Fibroblast of villous mesenchyme (primary cell): ENCODE data around the gene RXRA. TPM values are rescaled to one million over a fixed set of nuclear protein-coding genes. Genes with fewer than 3 reads are reported as not detected.

ENCODE experiments used
- DNase-seq: peaks from one replicate; pipeline ENCODE4 v3.0.0-alpha.2; 2010; ENCODE audit warnings: low read depth
- H3K4me3 ChIP-seq: 2 replicates; pipeline ENCODE4 v1.5.1; 2011; ENCODE audit warnings: low read depth, mild to moderate bottlenecking, low read length
- CTCF ChIP-seq: IDR thresholded peaks from 2 replicates; pipeline ENCODE4 v1.5.1; 2012; ENCODE audit warnings: low read depth, mild to moderate bottlenecking, low read length; ENCODE audit not compliant: insufficient read depth
- total RNA-seq: library from RNA; depleted of rRNA; stranded (reverse); fragments of >200 nt; gene quantifications from 2 replicates; pipeline ENCODE4 v1.2.3, GENCODE V29; 2012

The RXRA gene
- total RNA-seq, 1 donor, result 16.0 TPM

DNA sequence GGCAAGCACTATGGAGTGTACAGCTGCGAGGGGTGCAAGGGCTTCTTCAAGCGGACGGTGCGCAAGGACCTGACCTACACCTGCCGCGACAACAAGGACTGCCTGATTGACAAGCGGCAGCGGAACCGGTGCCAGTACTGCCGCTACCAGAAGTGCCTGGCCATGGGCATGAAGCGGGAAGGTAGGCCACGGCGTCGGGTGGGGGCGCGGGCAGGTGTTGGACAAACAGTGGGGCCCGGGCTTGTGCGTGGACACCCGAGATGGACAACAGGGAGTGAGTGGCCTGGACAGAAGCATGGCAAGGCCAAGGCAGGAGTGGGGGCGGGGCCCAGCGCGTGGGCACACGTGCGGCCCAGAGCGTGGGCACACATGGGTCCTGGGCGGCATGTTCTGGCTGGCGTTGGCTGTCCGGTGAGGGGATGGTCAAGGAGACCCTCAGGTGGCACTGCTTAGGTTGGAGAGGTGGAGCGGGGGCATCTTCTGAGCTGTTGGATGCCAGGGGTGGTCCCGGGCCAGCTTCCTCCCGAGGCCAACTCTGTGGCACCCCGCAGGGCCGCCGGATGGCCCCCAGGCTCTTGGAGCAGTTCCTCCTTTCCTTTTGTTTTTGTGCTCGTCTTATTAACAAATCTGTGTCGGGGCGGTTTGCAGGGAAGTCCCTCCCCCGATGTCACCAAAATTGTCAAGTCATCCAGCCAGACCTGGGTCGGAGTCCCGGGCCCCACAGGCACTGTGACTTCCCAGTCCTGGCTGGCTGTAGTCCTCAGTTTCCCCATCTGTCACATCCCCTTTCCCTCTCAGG, 82.9 kb downstream of the RXRA start:
- H3K4me3 ChIP-seq, result no peak overlapping the region
- TF ChIP-seq CTCF, result no peak
- DNase-seq, result no peak

GRCh38 chr9:134410071-134410834, 84.0 kb downstream of the RXRA start:
- no peak for TF ChIP-seq CTCF
- no peak overlapping the region for H3K4me3 ChIP-seq
- DNase-seq, result no peak

- H3K4me3 ChIP-seq, result no peak overlapping the region
- no peak for TF ChIP-seq CTCF
- no peak for DNase-seq
Observed at GRCh38 chr9:134410835-134411217, 84.6 kb downstream of the RXRA start.

- TF ChIP-seq CTCF, result no peak
- no peak overlapping the region for H3K4me3 ChIP-seq
- no peak for DNase-seq
Observed at GRCh38 chr9:134411440-134412297, 85.4 kb downstream of the RXRA start.

DNA sequence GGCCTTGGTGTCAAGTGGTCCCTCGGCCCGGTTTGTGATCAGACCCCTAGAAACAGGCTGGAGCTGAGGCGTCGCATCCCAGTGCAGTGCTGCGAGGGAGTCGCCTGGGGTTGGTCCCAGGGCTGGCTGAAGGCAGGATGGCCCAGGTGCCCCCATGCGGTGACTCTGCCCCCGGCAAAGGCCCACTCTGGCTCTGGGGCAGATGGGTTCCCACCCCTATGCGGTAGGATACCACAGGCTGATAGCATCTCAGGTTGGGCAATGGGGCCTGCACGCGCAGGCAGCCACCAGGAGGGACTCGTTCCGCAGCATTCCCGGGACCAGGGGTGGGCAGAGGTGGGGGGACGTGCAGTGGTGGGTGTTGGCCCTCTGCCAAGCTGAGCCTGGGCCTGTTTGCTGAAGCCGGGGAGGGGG, 86.0 kb downstream of the RXRA start:
- DNase-seq, result no peak
- H3K4me3 ChIP-seq, result no peak overlapping the region
- no peak for TF ChIP-seq CTCF

DNA sequence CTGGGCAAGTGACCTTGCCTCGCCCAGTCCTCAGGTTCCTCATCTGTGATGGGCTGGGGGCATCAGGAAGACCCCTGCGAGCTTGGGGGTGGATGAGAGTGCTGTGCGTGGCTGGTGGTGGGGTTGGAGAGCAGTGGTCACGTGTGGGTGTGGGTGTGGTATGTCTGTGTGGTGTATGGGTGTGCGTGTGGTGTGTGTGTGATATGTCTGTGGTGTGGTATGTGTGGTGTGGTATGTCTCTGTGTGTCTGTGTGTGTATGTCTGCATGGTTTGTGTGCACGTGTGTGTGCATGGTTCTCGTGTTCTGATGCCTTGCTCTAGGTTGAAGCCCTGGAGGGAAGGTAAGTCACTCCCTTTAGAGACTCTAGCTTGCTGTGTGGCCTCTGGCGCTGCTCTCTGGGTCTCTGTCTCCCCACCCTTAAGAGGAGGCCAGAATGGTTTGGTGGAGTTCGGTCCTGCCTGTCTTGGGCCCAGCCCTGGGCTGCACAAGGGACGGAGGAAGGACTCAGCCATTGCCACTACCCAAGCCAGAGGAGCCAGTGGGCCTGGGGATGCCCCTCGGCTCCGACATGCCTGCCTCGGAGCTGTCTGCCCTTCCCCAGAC, 87.0 kb downstream of the RXRA start:
- no peak for TF ChIP-seq CTCF
- H3K4me3 ChIP-seq, result no peak overlapping the region
- DNase-seq, result no peak
